GM21576 (cell line): Measurements from ENCODE around the gene SUSD1.
"Not testable (repeated sequence)": the region's sequence is repeated elsewhere in the genome, so short reads cannot be mapped to it uniquely, and the experiment has no call there.

ENCODE experiments used
- ATAC-seq: cut with Tn5 transposase; IDR thresholded peaks from one replicate; pipeline ENCODE4 v1.9.1; 2021; ENCODE audit warnings: mild to moderate bottlenecking, moderate library complexity; ENCODE audit not compliant: unreplicated experiment

SUSD1 gene

DNA sequence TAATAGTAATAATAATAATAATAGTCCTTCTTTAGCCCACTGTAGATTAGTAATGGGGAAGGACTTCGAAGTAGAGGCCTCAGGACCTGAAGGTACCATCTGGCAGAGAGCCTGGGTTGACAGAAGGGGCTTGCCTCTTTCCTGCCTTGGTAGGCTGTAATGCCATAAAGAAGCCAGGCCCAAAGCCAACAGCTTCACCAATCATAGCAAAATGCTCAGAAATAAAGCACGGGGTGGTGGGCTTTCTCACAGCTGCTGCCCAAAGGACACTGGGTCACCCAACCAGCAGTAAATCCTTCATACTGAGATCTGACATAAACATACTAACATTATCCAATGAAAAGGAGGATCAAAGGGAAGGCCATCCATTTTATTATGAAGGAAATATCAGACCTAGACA is 70.7 kb downstream of the SUSD1 start:
- ATAC-seq: no peak

DNA sequence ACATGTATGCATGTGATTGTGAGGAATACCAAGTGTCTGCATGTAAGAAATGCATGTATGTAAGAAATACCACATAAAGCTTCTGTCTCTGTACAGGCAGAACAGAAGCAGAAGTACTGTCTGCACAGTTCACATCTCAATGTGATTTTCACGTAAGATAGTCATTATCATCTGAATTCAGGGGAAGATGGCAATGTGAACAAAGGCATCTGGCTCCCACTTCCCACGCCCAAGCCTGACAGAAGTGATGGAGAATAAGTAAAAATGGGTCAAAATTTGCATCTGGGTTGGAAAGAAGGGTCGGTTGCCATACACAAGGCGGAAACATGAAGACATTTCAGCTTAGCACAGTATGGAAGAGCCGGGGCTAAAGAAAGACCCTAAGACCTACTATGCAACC is 71.7 kb downstream of the SUSD1 start:
- no peak for ATAC-seq

DNA sequence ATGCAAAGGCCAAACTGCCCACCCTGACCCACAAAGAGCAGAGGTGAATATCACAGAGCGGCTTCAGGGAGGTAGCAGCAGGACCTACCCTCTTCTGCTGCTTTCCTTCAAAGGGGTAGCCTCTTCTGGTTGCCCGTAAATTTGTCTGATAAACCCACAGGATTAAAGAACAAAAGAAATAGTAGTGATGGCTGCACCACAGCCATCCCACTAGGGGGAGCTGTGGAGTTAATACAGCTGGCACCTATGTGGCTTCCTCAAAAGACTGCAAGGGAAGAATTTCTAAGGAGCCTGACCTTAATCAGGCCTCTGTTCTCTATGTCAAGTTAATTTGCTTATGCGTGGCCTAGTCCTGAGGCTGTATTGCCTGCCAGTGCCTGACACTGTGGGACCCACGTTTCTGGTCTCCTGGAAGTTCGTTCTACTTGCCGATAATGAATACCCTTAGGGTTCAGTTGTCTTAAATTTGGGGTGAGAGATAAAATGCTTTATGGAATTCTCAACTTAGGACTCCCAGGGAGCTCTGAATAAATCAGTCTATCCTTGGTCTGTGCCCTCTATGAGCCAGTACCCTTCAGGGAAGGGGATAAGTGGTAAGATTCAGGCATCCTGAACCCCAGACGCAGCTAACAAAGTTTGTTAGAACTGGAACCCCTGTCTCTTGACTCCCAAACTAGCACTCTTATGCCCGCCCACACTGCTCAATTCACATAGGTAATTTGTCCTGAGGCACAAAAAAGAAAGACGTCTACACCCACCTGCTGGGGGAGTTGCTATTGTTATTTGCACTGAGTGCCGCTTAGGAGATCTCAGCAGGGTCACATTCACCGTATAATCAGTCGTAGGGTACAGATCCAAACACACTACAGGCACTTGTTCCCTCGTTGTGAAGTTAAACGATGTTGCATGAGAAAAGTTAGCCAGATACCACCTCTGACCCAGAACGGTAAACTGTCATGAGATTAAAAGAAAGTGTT is 77.1 kb downstream of the SUSD1 start:
- no peak for ATAC-seq

DNA sequence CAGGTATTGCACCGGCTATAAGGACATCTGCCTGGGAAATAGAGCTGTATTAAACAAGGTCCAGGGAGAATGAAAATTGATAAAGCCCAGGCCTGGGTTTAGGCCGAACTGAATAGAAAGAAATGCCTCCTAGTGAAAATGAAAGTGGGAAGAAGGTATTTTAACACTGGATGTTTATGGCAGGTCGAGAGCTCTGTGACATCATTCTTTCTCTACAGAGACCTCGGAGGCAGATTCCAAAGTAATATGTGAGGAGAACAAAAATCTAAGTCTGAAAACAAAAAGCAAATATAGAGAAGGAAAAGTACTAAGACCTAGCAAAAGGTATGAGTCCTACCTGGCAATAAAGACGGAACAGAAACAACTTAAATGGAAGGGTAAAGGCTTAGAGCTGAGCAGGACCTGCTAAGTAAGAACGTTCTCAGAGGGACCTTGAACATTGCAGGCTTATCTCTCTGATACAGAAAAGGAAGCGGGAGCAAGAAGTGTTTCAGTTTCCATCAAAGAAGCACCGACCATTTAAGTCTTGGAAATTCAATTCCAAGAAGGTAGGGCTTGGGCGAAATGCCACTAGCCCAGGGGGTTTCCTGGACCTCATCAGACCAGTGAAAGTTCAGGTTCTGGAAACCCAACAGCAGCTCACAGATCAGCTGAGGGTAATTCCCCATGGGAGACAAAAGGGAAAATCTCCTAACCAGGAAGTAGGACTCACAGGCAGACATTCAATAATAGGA is 80.0 kb downstream of the SUSD1 start:
- no peak for ATAC-seq

DNA sequence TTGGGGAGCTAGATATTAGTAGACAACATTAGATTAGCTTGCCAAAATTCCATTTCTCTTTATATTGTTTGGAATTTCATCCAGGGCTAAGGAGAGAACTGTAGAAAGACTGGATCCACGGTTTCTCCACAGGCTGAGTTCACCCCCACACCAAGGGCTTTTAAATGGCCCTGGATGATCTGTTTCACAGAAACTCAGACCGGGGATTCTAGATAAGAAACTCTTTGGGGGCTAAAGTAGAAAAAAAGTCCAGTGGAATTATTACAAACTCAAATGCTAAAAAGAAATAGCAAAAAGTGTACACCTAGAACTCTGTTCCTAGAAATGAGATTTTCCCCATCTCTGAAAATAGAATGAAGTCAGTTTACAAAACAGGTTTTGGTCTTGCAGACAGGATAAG is 80.9 kb downstream of the SUSD1 start:
- no peak for ATAC-seq

DNA sequence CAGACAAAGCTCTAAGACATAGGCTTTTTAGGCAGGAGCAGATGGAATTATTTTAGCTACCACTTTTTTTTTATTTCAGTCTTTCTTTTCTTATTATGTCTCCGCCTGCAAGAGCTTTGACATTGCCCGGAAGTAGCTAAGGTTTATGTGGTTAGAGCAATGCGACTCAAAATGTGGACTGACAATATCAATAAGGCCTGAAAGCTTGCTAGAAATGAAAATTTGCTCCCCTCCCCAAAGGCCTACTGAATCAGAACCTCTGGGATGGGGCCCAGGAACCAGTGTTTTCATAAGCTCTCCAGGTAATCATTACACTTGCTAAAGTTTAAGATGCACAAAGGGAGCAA is 81.3 kb downstream of the SUSD1 start:
- ATAC-seq: no peak

DNA sequence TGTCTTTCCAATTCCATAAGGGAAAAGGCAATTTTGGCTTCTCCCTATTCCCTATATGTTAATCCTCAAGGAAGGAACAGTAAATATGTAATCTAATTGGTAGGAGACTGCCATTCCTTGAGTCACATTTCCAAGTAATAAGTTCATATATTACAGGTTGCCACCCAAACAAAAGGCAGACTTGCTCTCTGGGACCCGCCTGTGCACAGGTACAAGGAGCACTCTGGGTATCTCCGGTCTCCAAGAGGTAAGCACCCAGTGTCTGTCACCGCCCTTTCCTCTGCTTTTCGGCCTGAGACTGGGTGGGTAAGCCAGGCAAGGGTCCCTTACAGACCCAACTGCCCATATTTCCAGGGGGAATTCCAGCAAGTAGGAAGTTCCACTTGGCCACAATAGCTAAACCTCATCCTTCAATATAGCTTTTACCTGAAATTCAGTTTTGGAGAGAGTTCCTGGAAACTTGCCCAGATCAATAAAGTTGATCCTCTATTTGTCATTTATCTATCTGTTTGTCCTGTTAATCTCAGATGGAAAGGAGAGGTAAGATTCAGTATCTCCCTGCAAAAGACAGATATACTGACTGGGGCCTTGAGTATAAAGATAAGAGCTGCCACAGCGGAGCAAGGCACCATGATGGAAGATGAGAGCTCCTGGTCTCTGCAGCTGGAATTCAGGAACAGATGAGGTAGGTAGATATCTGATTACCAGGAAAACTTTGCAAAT is 81.8 kb downstream of the SUSD1 start:
- ATAC-seq: no peak

DNA sequence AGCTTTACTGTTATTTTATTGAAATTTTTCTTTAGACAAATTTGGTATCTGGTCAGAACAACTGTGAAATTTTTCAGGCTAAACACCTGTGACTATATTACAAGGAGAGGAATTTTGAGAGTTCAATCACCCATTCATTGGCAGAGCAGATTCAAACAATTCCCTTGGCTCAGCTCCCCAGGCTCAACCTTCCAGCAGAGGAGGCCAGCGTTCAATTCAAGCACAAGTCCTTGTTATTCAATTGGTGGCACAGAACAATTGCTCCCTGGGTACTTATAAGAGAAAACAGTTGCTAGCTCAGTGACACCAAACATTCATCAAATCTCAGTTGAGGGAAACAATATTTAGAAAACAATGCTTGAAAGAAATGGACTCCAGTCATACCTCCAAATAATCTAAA is 83.3 kb downstream of the SUSD1 start:
- ATAC-seq: no peak

DNA sequence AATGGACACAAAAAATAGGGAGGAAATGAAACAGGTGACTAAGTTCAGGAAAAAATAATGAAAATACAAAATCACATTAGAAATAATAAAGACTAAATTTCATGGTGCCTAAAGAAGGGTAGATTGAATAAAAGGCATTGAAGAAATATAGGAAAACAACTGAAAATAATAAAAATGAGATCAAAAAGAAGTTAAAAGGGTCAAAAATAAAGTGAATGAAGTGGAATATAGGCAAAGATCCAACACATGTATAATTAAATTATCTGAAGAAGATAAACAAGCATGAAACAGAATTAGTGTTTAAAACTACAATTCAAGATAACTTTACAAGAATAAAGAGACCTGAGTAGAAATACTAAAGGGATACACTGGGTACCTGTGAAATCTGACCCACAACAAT is 87.6 kb downstream of the SUSD1 start:
- ATAC-seq: no peak

DNA sequence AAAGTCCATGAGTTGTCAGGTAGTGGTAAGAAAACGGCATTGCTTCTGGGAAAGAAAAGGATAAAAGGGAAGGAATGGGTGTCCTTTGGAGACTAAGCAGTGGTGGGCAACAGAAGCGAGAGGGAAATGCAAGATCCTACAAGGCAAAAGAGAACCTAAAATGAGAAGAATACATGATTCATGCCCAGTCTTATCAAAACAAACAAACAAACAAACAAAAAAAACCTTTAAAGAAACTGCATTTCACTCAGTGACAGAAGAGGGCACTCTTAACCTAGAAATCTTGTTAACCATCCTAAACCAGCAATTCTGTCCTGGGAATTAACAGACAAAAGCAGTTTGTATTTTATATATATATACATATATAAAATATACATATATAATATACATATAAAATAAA is 88.5 kb downstream of the SUSD1 start:
- no peak for ATAC-seq

DNA sequence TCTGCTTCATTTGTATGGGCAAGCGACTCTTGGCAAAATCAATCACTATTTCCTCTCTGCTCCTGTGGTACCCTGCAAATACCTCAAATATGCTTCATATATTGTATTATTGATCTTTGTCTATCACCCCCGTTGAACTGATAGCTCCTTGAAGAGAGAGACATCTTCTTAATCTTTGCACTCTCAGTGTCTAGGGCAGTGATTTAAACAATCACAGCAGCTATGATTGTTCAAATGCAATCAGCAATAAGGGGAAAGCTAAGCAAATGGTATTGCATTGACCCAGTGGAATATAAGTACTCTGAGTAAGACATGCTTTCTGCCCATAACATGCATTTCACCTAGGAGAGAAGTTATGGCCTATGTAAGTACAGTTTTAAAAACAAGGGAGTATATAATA is 90.2 kb downstream of the SUSD1 start:
- no peak for ATAC-seq

DNA sequence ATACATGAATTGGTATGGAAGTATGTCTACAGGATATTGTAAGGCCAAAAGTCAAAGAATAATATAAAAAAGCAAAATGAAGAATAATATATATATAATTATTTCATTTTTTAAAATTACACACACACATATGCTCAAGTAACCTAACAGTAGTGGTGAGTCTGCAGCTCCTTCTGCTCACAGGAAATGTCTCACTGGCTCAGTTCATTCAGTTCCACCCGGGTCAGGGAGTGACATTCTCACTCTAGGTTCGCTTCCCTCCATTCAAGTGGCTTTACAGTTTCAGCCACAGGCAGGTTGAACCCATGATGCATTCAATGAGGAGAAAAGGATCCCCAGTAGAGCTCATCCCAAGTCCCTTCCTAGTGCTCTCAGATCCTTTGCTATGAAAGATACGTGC is 90.8 kb downstream of the SUSD1 start:
- ATAC-seq: no peak

DNA sequence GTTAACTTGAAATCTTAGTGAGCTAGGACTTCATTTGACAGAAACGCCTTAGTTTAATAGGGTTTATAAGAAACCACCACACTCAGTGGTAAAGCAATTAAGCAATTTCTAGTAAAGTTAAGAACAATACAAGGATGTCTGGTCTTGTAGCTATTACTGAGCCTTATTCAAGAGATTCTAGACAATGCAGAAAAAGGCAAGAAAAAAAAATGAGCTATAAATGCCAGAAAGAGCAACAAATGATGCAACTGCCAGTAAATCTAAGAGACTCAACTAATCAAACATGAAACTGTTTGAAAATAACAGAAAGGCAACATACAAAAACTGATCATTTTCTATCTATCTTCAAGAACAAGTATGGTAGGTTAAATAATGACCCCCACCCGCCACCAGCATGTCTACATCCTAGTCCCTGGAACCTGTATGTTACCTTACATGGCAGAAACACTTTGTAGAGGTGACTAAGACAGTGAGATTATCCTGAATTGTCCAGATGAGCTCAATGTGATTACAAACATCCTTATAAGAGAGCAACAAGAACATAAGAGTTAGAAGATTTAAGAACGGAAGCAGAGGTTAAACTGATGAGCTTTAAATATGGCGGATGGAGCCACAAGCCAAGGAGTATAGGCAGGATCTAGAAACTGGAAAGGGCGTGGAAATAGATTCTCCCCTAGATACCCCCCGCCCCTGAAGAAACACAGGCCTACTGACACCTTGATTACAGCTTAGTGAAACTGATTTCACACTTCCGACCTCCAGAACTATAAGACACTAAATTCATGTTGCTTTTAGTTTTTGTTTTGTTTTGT is 93.0 kb downstream of the SUSD1 start:
- ATAC-seq: no peak

DNA sequence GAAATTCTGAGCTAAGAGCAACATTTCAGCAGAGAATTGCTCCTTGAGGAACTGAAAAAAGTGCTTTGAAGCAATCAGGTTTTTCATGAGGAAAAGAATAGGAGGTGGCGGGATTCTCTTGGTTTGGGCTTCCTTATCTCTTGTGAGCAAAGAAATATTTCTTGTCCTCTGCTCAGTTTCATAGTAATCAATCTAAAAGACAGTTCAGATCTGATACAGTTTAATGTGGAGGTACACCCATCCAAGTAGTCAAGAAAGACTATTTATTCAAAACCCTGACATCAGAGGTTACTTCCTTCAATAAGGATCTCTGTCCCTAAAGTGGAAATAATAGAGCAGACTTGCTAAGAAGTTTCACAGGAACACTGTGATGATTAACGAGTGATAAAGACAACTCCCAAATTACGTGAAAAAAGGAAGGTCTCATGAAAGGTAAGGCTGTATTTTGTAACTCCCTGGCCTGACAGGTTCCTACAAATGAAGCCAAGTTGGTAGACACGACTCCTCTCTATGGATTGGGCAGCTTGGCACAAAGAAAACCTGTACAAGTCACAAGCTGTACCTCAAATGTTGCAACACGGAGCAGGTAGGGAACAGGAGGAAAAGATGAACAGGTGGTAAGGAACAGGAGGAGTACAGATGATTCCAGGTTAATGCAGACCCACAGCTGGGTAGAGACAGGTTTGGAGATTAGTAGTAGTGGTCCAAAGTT is 94.1 kb downstream of the SUSD1 start:
- ATAC-seq: no peak

DNA sequence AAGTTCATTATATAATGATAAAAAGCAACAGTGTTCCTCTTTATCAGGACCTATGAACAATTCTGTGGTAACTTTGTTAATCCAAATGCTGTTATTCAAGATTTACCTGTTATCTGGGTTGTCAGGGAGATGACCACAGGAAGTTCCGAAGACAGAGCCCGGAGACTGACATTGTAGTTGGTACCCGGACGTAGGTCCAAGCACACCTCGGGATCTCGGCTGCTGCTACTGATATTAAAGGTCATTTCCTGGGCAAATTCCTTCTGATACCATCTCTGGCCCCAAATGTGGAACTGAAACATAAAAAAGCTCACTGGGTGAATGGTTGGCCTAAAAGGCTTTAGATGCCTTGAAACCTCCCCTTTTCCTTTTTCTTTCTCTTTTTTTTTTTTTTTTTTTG is 96.7 kb downstream of the SUSD1 start:
- no peak for ATAC-seq

DNA sequence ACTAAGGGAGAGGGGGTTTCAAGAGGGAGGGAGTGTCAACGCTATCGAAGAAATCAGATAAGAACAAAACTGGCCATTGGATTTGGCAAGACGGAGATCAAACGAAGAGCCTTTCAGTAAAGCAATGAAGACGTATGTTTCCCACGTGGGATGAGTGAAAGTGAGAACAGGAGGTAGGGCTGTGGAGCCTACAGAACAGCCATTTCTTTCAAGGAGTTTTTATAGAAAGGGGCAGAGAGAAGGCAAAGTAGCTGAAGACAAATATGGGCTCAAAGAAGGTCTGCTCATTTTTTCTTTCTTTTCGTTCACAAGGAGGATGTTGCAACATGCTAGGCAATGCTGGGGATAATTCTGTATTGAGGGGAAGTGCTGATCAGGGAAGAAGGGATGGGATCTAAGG is 98.3 kb downstream of the SUSD1 start:
- no peak for ATAC-seq

DNA sequence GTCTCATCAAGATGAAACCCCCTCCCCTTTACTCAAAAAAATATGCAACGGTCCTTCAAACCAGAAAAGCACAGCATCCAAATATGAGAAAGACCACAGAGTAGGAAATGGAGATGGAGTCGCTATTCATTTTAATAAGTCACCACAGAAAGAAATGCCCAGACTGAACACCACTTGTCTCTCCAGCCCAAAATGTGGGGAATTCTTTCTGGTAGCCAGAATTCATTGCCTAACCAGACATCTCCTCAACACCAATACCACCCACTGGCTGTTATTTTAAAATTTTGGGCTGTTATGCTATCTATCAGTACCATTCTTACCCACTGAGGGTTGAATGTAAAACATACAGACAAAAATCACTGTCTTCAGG is 100.1 kb downstream of the SUSD1 start:
- ATAC-seq: no peak

DNA sequence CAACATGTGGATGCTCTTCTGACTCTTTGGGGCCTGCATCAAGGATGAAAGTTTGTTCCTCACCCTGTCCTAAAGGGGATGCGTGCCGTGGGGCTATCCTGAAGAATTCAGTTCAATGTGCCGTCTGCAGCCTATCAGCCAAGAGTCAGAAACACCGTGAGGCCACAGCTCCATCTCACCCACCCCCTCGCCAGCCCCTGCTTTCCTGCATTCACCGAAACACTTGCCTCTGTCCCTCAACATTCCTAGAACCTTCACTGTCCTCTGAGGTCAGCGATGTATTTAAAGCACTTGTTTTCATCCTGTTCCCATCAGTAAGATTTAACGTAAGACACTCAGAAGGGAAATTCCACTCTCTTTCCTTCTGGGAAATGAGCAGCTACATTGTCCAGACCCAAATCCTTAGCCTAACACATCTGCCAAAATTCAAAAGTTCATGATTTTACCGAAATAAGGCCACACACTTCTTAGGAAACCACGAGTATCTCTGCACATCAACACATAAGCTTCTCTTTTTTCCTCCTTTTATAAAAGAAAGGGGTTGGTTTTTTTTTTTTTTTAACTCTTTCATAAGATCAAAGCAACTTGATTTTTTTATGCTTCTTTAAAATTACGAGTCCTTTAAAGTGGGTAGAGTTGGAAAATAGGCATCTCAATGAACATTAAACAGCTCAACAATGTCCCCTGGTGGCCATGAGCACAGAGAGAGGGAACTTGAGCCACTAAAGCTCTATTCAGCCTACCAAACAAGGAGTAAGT is 100.7 kb downstream of the SUSD1 start:
- ATAC-seq: peak; percentile 36

DNA sequence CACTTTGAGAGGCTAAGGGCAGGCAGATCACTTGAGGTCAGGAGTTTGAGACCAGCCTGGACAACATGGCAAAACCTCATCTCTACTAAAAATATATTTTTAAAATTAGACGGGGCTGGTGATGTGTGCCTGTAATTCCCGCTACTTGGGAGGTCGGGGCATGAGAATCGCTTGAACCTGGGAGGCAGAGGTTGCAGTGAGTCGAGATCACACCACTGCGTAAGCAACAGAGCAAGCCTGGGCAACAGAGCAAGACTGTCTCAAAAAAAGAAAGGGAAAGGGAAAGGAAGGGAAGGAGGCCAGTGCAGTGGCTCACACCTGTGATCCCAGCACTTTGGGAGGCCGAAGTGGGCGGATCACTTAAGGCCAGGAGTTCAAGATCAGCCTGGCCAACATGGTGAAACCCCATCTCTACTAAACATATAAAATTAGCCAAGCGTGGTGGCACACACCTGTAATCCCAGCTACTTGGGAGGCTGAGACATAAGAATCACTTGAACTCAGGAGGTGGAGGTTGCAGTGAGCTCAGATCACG is 101.4 kb downstream of the SUSD1 start:
- not testable (repeated sequence) for ATAC-seq
